GM19099 (cell line): ENCODE measurements around the gene ADAM22.

Source experiments
- POLR2A ChIP-seq: IDR thresholded peaks from 3 replicates; pipeline ENCODE4 v1.6.1; 2011; ENCODE audit warnings: low read depth; ENCODE audit not compliant: insufficient read length; ENCODE audit errors: extremely low read depth

Gene ADAM22

GRCh38 chr7:88165697-88166096 lies 231.6 kb downstream of the ADAM22 start:
- no peak for TF ChIP-seq POLR2A

GRCh38 chr7:88167223-88167622 lies 233.2 kb downstream of the ADAM22 start:
- no peak for TF ChIP-seq POLR2A

- TF ChIP-seq POLR2A, result no peak
Observed at GRCh38 chr7:88167721-88168120, 233.7 kb downstream of the ADAM22 start.

- TF ChIP-seq POLR2A, result no peak
Observed at GRCh38 chr7:88169717-88170320, 235.8 kb downstream of the ADAM22 start.

- no peak for TF ChIP-seq POLR2A
Observed at GRCh38 chr7:88172842-88173241, 238.8 kb downstream of the ADAM22 start.

GRCh38 chr7:88176190-88176589 lies 242.1 kb downstream of the ADAM22 start:
- no peak for TF ChIP-seq POLR2A

- TF ChIP-seq POLR2A, result no peak
Observed at GRCh38 chr7:88183051-88183450, 249.0 kb downstream of the ADAM22 start.

GRCh38 chr7:88184848-88185304 lies 250.8 kb downstream of the ADAM22 start:
- no peak for TF ChIP-seq POLR2A

GRCh38 chr7:88185650-88186049 lies 251.6 kb downstream of the ADAM22 start:
- TF ChIP-seq POLR2A, result no peak

GRCh38 chr7:88191911-88192310 lies 257.9 kb downstream of the ADAM22 start:
- TF ChIP-seq POLR2A, result no peak

GRCh38 chr7:88200261-88200660 lies 266.2 kb downstream of the ADAM22 start:
- no peak for TF ChIP-seq POLR2A

- no peak for TF ChIP-seq POLR2A
Observed at GRCh38 chr7:88200789-88201188, 266.7 kb downstream of the ADAM22 start.

GRCh38 chr7:88201305-88201704 lies 267.3 kb downstream of the ADAM22 start:
- TF ChIP-seq POLR2A, result no peak

GRCh38 chr7:88202278-88202677 lies 268.2 kb downstream of the ADAM22 start:
- TF ChIP-seq POLR2A, result no peak

GRCh38 chr7:88202799-88203198 lies 268.7 kb downstream of the ADAM22 start:
- TF ChIP-seq POLR2A, result no peak

GRCh38 chr7:88203401-88203800 lies 269.4 kb downstream of the ADAM22 start:
- no peak for TF ChIP-seq POLR2A

- no peak for TF ChIP-seq POLR2A
Observed at GRCh38 chr7:88204525-88205110, 270.6 kb downstream of the ADAM22 start.

- TF ChIP-seq POLR2A, result no peak
Observed at GRCh38 chr7:88205179-88205578, 271.1 kb downstream of the ADAM22 start.

- no peak for TF ChIP-seq POLR2A
Observed at GRCh38 chr7:88206254-88206653, 272.2 kb downstream of the ADAM22 start.
